Lower lobe of right lung (tissue), 2 donors: ENCODE data around the gene CACNA1I. TPM values are rescaled to one million over a fixed set of nuclear protein-coding genes. Genes with fewer than 3 reads are reported as not detected.

Experiments used
- ATAC-seq, 2 donors: fragments of 200-7000 bp; cut with Tn5 transposase; one replicate each; pipeline ENCODE4 v1.9.1; 2020 to 2022; ENCODE audit warnings: mild to moderate bottlenecking in 2 of 2, moderate library complexity in 2 of 2
- DNase-seq: peaks from one replicate; pipeline ENCODE4 v3.0.0-alpha.2; 2020
- H3K27ac ChIP-seq: fragments of 200-600 bp; one replicate; pipeline ENCODE4 v1.8.0; 2022
- H3K27me3 ChIP-seq: fragments of 200-600 bp; one replicate; pipeline ENCODE4 v1.8.0; 2022; ENCODE audit warnings: low read depth
- H3K36me3 ChIP-seq: fragments of 200-600 bp; one replicate; pipeline ENCODE4 v1.8.0; 2022; ENCODE audit warnings: mild to moderate bottlenecking
- H3K4me1 ChIP-seq: fragments of 200-600 bp; one replicate; pipeline ENCODE4 v1.8.0; 2022
- H3K4me3 ChIP-seq: fragments of 200-600 bp; one replicate; pipeline ENCODE4 v1.8.0; 2022; ENCODE audit warnings: mild to moderate bottlenecking
- H3K9me3 ChIP-seq: fragments of 200-600 bp; one replicate; pipeline ENCODE4 v1.8.0; 2022
- intact Hi-C: fragments of 100-400 bp; cut with DNase I; formaldehyde crosslinking; loops from one replicate; pipeline ENCODE4 v1.11.0; 2022
- total RNA-seq: library from RNA; stranded (reverse); fragmentation: NEBNext Ultra II Directional; extraction: Animal tissue kit (Norgen Biotek cat#: 25700); gene quantifications from one replicate; pipeline ENCODE4 v1.2.1, GENCODE V29; 2021
- TF ChIP-seq, protein P1 (sequence below): fragments of 200-600 bp; IDR thresholded peaks from one replicate; pipeline ENCODE4 v1.8.0; 2022; ENCODE audit warnings: antibody characterized with exemption, mild to moderate bottlenecking
- donor health status: DM: no; HTN: yes; CAD: no; lungs with severe emphysema.

Gene CACNA1I
- total RNA-seq, 1 donor from 2014 or later, result 0.21 TPM

DNA sequence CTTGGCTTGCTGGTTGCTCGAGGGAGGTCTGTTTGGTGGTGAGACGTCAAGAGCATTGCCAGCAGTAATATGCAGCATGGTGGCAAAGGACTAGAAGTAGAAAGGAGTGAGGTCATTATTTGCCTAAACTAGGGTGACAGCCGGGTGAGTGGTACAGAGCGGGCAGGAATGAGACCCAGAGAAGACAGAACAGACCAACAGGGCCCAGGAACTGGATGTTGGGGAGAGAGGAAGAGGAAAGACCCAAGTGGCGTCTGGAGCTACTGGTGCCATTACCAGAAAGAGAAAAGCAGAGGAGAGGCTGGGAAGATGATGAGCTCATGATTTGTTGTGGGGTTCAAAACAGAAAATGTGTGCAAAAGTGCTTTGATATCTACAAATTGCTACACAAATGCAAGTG, 164.3 kb downstream of the CACNA1I start:
- peaks cover 13% of the 10 kb centered on the region for H3K27me3 ChIP-seq
- DNase-seq (no peak), ATAC-seq (no peak)
- H3K9me3 ChIP-seq, result no peaks in the 10 kb centered on the region
- no peak overlapping the region for H3K4me3 ChIP-seq
- intact Hi-C loops, result no loop called here
- H3K36me3 ChIP-seq, result no peaks in the 10 kb centered on the region
- H3K27ac ChIP-seq, result no peak overlapping the region
- no peaks in the 10 kb centered on the region for H3K4me1 ChIP-seq
- TF ChIP-seq, protein P1, sequence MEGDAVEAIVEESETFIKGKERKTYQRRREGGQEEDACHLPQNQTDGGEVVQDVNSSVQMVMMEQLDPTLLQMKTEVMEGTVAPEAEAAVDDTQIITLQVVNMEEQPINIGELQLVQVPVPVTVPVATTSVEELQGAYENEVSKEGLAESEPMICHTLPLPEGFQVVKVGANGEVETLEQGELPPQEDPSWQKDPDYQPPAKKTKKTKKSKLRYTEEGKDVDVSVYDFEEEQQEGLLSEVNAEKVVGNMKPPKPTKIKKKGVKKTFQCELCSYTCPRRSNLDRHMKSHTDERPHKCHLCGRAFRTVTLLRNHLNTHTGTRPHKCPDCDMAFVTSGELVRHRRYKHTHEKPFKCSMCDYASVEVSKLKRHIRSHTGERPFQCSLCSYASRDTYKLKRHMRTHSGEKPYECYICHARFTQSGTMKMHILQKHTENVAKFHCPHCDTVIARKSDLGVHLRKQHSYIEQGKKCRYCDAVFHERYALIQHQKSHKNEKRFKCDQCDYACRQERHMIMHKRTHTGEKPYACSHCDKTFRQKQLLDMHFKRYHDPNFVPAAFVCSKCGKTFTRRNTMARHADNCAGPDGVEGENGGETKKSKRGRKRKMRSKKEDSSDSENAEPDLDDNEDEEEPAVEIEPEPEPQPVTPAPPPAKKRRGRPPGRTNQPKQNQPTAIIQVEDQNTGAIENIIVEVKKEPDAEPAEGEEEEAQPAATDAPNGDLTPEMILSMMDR, result no peak

DNA sequence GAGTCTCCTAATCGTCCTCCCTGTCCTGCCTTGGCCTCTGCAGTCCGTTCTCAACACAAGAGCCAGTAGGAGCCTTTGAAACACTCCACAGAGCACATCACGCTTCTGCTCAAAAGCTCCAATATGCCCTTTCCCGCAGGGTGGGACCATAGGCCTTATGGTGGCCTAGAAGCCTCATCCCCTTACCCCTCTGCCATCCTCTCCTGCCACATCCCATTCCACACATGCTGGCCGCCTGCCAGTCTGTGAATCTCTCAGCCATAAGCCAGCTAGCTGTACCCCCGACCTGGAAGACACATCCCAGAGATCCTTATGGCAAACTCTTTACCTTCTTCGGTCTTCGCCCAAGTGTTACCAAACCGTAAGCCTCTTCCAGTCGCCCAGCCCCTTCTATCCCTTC, 165.2 kb downstream of the CACNA1I start:
- no peak overlapping the region for H3K27ac ChIP-seq
- no peak overlapping the region for H3K4me3 ChIP-seq
- no peak for DNase-seq
- TF ChIP-seq, protein P1, result no peak
- no peaks in the 10 kb centered on the region for H3K4me1 ChIP-seq
- H3K9me3 ChIP-seq, result no peaks in the 10 kb centered on the region
- no peaks in the 10 kb centered on the region for H3K36me3 ChIP-seq
- peaks cover 13% of the 10 kb centered on the region for H3K27me3 ChIP-seq
- ATAC-seq, result no peak
- intact Hi-C loops, result no loop called here

DNA sequence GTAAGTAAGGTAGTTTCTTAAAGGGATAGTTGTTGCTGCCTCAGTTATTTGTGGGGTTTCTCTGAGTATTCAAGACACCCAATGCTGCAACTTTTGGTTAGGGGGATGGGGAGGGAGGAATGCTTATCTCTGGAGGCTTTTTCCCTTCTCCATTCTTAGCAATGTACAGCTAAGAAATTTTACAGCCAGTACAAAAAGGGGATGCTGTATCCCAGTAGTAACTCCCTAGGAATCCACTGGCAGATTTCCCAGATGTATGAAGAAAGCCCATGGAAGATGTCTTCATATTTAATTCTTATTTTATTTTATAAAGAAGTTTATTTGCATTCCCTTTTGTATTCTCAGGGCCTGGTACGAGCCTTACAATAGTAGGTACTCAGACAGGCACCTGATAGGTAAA, 168.2 kb downstream of the CACNA1I start:
- Histone ChIP-seq H3K4me3 (no peak overlapping the region), H3K9me3 (no peaks in the 10 kb centered on the region), H3K27me3 (peaks cover 4% of the 10 kb centered on the region), H3K4me1 (no peaks in the 10 kb centered on the region), H3K27ac (no peak overlapping the region), H3K36me3 (no peaks in the 10 kb centered on the region)
- ATAC-seq (no peak), DNase-seq (no peak)
- TF ChIP-seq, protein P1, result no peak
- intact Hi-C loops, result no loop called here

Other genes starting within 250 kb of the CACNA1I start
- 13.4 TPM for gene SYNGR1, start 220.8 kb upstream of the CACNA1I start, total RNA-seq
- 27.2 TPM for gene TAB1, start 171.0 kb upstream of the CACNA1I start, total RNA-seq
- gene MGAT3, start 113.7 kb upstream of the CACNA1I start, total RNA-seq, result 41.5 TPM
- 27.7 TPM for gene MIEF1, start 68.5 kb upstream of the CACNA1I start, total RNA-seq
- 327 TPM for gene ATF4, start 50.2 kb upstream of the CACNA1I start, total RNA-seq
- 67.9 TPM for gene RPS19BP1, start 38.0 kb upstream of the CACNA1I start, total RNA-seq